ENCODE results near the gene SART1.
"Not testable (repeated sequence)": the region's sequence is repeated elsewhere in the genome, so short reads cannot be mapped to it uniquely, and the experiment has no call there.

SART1 gene

DNA sequence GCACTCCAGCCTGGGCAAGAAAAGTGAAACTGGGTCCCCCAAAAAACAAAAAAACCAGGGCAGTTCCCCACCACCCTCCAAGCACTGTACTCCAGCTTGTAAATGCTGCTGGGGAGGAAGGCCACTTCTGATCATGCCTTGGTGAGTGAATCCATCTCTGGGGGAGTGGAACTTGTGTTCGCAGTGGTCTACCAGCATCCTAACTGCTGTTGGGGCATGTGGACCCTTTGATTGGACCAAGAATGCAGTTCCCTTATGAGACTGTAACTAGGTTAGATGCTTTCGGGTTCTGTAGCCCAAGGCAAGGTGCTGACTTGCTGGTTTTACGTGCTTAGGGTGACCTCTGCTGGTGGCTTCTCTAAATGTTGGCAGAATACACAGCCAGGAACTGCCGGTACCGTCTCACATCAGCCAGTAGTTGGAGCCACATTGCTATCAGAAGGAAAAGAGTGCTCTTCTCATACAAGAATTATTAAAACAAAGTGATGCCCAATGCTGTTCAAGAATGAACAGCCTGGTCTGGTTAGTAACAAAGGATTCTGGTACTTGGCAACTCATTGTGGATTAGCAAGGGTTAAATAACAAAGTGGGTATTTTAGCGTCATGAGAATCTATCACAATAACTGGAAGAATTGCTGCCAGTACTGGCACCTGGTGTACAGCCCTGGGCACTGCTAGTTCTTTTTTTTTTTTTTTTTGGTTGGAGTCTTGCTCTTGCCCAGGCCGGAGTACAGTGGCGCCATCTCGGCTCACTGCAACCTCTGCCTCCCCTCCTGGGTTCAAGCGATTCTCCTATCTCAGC, 27.5 kb downstream of the SART1 start:
- peak; percentile 68 for DNase-seq (ENCODE audit: low read depth)

DNA sequence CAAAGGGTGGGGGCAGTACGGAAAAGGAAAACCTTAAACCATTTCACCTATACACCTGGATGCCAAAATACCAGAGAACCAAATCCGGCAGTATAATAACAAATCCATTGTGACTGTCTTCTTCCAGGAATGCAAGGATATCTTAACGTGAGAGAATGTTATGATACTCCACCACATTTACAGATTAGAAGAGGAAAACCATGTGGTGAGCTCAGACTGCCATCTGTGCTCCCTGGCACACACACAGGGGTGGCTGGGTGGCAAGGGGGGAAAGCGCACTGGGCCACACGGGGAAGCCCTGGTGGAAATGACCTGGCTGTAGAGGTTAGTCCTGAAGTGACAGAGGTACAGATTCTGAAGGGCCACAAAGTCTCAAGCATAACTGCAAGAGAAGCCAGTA, 30.5 kb downstream of the SART1 start:
- no peak for DNase-seq (ENCODE audit: low read depth)

DNA sequence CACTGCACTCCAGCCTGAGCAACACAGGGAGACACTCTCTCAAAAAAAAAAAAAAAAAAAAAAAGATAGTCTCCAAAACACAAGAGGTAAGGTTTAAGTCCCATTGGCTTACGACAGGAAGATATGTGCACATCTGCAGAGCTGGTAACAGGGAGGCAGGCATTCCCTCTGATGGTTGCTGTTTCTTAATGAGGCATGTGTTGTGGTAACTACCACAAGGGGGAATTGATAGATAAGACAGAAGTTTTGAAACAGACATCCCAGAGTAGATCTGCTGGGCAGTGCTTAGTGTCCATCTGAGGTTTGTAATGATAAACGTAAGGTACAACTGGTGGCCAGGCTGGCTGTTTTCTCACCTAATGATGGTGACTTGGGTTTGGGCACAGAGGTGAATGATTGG, 35.8 kb downstream of the SART1 start:
- DNase-seq (ENCODE audit: low read depth) = no peak

DNA sequence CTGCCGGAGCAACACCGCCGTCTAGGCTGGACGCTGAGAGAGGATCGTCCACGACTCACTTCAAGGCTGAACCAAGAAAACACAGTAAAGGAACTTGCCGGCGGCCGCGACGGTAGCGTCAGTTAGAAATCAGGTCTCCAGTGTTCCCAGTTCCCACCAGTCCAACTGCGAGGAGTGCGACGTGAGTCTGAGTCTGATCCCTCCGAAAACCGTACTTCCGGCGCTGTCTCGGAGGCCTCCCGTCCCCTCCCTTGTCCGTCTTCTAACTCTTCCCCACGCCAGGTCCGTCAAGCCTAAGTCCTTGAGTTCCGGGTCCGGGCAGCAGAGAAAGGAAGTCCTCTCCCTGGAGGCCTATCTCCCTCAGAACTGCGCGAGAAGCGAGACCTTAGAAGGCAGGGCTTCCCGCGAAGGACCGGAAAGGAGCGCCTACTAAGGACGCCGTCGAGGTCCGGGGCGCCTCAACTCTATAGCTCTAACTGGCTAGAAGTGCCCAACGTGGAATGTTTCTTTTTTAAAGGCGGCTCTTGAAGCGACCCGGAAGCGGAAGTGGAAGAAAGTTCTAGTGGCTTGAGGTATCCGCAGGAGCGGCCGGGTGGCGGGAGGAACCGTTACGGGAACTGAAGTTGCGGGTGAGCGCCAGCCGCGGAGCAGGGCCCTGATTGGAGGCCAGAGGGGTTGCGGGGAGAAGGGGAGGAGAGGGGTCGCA, 40.6 kb downstream of the SART1 start, which contains the start of the genes BANF1 and EIF1AD:
TSS of gene BANF1 (plus strand) at position 562 of the 706 bp plus-strand sequence. CDS start 748 bp downstream, outside the sequence.
TSS of gene EIF1AD (minus strand) at position 216 of the 706 bp plus-strand sequence. CDS start 1,768 bp downstream, outside the sequence.
- DNase-seq (ENCODE audit: low read depth) = peak; percentile 86

DNA sequence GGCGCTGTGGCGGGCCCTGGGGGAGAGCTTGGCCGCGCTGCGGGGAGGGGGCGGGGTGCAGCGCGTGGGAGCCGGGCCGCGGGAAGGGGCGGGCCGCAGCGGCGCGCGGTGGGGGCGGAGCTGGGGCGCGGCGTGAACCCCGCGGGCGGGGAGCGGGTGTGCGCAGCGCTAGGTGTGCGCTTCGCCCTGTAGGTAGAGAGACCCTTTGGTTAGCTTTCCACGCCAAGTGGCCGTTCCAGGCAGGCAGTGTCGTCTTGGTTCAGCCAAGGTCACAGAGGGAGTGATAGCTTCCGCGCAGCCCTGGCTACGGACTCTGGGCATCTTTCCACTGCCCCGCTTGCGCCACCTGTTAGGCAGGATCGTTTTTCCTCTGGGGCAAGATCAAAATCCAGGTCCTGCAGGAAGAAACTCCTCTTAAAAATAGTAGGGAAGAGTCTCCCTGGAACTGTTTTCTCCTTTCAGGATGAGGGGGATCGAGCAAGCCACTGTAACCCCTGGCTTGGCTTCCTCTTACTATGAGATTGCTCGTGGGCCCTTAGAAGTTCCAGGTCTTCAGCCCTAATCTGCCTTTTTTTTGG, 41.2 kb downstream of the SART1 start:
- peak; percentile 72 for DNase-seq (ENCODE audit: low read depth)

DNA sequence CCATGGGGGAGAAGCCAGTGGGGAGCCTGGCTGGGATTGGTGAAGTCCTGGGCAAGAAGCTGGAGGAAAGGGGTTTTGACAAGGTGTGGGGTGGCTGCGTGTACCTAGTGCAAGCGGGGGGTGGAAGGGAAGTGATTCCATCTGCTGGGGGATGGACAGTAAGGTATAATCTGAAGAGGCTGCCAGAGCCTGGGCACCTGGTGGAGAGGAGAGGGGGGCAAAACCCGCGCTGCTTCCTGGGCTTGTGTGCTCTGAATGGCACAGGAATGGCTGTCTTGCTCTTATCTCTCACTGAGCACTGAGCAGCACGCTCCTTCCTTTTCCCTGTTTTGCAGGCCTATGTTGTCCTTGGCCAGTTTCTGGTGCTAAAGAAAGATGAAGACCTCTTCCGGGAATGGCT, 41.8 kb downstream of the SART1 start:
- no peak for DNase-seq (ENCODE audit: low read depth)

DNA sequence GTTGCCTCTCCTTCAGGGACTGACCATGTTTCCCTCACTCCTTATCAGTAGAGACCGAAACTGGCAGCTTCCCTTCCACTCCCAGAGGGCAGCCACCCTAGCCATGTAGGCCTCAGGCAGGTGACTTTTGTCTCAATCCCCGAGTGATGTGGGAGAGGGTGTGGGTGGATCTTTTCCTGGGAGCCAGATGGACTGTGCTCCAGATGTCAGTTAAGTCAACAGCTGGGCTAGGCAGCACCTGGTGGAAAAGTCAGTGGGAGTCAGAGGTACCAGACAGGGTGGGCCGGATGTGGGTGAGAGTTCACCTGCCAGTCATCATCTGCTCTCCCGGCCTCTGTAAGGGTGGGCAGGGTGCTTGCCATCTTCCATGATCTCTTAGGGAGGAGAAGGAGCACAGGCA, 42.7 kb downstream of the SART1 start:
- DNase-seq (ENCODE audit: low read depth) = no peak

DNA sequence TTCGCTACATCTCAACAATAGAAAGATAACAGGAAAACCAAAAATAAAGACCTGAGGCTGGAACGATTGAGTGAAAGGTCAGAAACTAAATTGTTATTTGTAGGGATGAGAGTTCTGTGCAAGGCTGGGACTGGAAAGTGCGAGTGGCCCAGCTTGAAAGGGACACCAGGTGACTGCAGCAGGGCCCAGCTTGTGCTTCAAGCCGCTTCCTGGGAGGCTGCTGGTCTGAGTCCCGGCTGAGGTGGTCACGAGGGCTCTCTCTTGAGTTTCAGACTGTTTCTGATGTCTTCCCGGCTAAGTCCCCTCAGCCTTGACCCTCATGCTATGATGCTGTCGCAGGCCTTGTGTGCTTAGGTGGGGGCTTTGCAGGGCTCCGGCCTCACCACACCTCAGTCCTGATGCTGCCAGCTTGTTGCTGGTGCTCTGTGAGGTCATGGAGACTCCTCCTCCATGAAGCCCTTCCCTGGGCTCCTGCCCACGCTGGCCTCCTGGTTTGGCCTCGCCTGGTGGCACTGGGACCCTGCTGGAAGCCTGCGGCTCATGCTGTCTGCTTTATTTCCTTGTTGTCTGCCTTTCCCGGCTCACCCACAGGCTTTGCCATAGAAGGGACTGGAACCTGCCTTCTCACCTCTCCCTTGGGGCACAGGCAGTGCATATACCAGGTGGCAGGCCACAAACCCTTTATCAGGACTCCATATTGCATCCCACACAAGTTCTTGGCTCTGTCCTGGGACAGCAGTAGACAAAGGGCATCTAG, 44.8 kb downstream of the SART1 start:
- DNase-seq (ENCODE audit: low read depth) = no peak

DNA sequence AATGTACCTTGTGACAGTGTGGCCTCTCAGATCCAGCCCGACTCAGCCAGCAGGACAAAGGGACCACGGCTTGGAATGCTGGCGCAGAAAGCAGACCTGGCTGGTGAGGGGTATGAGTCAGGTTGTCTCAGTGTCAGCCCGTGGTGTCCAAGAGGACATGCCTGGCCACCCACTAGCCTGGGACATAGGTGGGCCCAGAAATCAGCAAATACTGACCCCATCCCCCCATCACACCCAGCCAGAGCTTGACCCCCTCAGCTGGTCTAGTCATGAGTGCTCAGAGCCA, 45.3 kb downstream of the SART1 start:
- DNase-seq (ENCODE audit: low read depth) = no peak

DNA sequence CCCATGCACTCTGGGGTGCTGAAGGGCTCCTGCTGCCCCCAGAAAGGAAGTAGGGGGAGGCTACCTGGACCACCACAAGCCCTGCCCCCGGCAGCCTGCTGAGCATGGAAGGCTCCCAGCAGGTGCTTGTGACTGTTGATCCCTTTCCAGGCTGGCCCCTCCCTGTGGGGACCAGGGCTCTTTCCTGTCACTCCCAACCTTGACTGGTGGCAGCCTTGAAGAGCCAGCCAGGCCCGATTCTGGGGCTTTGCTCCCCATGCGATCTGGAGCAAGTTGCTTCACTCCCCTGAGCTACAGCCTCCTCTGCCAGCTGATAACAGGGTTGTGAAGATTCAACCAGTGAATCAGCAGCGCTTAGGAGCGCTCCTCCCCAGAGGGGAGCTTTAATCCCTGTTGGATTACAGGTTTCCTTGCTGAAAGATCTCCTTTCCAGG, 45.7 kb downstream of the SART1 start:
- no peak for DNase-seq (ENCODE audit: low read depth)

DNA sequence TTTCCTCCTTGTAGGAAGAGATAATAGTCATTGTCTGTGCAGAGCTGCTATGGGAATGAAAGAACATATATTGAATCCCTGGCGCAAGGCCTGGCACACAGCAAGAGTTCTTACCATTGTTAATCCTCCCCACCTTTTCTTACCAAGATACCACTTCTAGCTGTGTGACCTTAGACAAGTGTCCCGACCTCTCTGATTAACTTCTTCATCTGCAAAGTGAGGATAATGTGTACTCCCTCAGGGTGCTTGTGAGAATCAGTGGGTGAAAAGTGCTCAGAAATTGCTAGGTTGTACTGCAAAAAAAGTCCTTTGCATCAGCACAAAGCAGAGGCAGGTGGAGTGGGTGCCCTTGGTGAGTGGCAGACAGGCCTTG, 46.5 kb downstream of the SART1 start:
- DNase-seq (ENCODE audit: low read depth) = no peak

DNA sequence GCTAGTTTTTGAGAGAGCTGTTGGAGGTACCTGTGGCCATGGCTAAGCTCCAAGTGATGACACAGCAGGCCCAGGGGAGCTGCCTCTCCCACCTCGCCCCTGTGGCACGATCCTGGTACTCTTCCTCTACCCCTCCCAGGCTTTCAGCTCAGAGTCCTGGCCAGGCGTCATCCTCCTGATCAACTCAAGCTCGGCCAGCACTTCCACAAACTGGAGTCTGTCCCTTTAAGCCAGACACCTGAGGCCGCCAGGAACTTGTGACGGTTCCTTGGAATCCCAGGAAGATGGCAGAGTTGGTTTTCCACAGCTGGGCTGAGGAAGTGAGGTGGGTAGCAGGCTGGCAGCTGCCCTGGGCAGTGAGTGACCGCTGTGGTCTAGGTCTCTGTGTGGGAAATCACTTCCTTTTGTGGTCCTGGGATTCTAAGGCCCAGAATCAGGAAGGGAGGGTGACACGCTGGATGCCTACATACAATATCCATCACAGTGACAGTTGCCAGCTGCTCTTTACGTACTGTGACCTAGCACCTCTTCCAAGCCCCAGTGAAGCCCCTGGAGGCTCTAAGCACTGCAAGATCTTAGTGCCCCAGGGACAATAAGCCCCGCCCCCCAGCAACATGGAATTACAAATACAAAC, 47.1 kb downstream of the SART1 start:
- DNase-seq (ENCODE audit: low read depth) = no peak

DNA sequence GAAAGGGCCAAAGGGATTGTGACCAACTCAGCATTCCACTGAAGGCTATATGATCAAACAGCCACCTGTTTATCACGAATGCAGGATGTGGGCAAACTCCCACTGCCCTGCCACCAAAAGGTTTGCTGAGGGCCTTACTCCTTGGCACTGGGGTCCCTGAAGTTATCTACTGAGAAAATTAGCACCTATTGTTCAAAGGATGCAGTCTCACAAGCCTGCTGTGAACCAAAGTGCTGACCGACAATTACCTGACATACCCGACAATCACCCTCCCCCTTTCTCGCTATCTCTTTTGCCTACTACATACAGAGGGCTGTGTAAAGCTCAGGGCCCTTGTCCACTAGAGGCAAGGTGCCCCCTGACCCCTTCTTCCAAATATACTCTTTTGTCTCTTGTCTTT, 48.5 kb downstream of the SART1 start:
- DNase-seq (ENCODE audit: low read depth) = not testable (repeated sequence)

DNA sequence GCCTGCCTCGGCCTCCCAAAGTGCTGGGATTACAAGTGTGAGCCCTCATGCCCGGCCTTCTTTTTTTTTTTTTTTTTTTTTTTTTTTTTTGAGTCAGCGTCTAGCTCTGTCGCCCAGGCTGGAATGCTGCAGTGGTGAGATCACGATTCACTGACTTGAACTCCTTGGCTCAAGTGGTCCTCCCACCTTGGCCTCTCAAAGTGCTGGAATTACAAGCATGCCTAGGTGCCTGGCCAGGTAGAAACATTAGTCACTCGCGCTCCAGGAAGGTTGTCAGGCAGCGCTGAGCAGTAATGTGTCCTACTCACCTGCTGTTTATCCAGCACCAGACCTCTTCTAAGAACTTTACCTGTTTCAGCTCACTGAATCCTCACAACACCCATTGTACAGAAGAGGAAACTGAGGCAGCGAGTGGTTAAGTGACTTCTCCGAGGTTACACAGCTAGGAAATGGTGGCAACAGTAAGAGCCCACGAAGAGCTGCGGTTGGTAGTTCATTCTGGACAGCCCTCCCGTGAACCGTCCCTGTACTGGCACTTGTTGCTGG, 49.8 kb downstream of the SART1 start:
- no peak for DNase-seq (ENCODE audit: low read depth)

DNA sequence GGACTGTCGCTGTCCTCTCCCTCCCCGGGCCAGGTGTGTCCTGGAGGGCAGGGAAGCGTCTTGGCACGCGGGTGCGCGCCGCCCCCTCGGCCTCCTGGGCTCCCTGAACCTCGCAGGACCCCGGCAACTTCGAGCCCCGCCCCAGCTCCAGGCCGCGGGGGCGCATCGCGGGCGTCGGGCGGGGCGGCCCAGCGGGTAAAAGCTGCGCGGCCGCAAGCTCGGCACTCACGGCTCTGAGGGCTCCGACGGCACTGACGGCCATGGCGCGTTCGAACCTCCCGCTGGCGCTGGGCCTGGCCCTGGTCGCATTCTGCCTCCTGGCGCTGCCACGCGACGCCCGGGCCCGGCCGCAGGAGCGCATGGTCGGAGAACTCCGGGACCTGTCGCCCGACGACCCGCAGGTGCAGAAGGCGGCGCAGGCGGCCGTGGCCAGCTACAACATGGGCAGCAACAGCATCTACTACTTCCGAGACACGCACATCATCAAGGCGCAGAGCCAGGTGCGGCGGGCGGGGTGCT, 50.3 kb downstream of the SART1 start, which contains the start of gene CST6:
TSS of gene CST6 (plus strand) at position 224 of the 519 bp plus-strand sequence. CDS start at position 261, 37 bp downstream.
- DNase-seq (ENCODE audit: low read depth) = no peak

DNA sequence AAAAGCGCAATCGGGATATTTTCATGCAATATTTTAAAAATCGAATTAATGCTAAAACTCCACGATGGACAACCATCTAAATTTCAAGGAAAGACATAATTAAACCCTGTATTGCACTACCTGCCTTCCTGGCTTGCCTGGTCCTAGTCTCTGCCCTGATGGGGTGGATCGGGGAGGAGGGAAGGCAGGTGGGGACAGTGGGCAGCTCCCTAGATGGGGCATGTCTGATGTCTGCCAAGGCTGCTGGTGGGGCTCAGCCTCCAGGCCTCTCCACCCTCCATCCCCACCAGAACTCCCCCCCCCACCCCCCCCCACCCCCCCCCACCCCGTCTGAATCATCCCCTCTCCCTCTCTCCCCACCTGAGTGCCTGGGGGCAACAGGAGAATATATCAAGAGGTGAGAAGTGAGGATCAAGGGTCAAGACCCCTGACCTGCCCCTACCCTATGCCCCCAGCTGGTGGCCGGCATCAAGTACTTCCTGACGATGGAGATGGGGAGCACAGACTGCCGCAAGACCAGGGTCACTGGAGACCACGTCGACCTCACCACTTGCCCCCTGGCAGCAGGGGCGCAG, 50.9 kb downstream of the SART1 start:
- no peak for DNase-seq (ENCODE audit: low read depth)

DNA sequence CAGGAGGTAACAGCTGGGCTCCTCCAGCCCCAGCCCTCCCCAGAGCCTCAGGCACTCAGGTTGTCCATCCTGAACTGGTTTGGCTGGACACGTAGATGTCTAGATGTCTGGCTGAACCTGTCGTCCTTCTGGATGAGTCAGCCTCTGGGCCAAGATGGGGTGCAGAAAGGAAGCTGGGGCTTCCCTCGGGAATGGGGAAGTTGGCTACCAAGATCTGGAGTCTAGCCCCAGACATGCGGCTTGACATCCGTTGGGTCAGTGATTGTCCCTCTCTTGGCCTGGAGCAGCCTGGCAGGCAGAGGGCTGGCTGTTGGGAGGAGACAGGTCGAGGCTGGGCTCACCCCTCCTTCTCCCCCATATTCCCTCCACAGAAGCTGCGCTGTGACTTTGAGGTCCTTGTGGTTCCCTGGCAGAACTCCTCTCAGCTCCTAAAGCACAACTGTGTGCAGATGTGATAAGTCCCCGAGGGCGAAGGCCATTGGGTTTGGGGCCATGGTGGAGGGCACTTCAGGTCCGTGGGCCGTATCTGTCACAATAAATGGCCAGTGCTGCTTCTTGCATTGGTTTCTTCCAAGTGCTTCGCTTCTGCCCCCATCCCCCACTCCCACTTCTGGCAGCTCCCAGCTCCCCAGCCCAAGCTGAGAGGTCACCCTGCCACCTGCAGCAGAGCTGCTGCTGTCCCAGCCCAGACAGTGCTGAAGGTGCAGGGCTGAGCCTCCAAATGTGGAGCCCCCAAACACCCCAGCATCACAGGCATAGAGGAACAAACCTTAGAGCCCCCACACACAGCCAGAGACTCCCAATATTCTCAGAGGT, 51.6 kb downstream of the SART1 start:
- no peak for DNase-seq (ENCODE audit: low read depth)

DNA sequence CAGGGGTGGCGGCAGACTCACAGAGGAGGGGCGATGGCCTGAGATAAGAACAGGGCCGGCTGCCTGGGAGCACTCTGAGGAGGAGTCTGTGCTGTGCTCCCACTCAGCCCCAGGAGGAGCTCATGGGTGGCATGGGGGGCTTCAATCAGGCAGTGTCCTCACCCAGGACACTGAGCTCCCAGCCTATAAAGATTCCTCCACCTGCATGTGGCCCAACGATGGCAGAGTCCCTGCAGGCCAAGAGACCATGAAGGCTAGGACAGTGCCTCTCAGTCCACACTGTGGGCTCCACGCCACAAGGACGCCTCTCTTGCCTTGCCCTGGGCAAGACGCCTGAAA, 52.2 kb downstream of the SART1 start:
- DNase-seq (ENCODE audit: low read depth) = no peak

DNA sequence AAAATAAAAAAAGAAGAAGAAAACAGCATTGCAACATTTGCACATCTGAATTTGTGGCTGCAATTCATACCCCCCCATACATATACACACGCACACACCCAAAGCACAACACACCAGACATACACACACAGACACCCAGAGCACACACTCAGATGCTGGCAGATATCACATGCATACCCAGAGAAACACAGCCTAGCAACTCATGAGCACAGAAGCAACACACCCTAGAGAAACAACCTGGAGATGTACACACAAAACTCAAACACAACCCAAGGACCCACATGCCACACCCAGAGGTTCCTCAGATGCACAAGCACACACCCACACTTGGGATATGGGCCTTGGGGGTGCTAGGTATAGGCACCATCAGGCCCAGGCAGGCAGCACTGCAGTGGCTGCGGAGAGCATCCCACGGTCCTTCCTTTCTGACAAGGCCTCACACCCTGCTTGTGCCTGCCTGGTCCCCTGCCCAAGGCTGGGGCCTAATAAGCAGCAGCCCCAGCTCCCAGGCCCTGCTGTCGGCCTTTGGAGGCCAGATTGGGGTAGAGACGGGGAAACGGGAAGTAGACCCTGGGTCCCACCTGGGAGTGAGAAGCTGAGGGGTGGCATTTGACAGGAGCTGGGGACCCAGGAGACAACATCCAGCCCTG, 53.4 kb downstream of the SART1 start:
- DNase-seq (ENCODE audit: low read depth) = no peak

DNA sequence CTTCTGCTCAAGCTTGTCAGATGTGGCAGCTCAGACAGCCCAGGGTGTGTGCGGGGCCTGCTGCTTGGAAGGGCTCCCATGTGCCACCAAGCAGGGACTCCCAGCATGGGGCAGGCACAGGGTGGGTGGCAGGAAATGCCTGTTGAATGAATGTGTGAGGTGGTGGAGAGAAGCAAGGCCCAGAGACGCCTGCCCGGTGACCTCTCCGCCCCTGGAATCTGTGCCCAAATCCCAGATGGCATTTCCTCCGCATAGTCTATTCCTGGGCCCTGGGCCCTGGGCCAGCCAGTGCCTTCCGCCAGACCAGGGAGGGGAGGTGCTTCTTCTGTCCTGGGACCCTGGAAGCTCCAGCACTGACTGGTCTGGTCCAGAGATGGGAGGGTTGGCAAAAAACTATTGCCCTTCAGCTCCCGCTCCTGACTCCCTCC, 53.9 kb downstream of the SART1 start:
- no peak for DNase-seq (ENCODE audit: low read depth)
